Superior temporal gyrus (tissue), 1 donor: ENCODE results near the gene POLR2A.
"Not testable (repeated sequence)": the region's sequence is repeated elsewhere in the genome, so short reads cannot be mapped to it uniquely, and the experiment has no call there.

Experiments used
- DNase-seq: peaks from one replicate; pipeline ENCODE4 v3.0.0-alpha.2; 2016; ENCODE audit errors: extremely low spot score

Gene POLR2A

DNA sequence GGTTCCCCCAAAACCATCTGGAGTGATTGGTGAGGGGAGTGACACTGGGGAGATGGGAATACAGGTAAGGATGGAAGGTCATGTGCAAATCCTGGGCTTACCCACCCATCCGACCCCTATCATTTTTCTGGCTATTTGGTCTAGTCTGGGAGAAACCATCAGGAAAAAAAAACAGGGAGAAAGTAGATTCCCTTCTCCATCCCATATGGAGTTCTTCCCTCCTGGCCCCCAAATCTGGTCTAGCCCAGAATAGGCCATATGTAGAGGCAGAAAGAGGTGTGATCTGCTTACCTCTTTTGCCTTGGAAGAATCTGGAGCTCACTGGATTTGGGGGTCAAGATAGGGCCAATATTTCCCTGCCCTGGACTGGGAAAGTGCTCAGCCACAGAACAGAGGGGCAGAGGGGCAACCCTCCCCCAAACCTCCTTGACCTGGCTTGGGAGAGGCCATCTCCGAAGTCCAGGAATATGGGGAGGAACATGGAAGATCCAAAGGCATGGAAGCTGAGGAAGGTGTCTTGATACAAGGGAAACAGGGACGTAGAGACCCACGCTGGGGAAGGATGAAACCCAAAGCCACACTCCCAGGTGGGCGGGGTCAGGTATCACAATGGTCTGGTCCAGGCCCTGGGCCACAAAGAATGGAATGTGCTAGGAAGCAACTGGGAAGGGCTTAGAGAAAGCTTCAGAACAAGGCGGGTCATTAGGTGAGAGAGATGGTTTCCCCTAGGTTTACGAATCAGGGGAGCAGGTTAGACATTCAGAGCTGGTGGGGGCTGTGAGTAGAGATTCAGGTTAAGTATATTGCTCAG lies 23.1 kb upstream of the POLR2A start:
- DNase-seq, result no peak

GRCh38 chr17:7462474-7463371 lies 21.4 kb upstream of the POLR2A start:
- DNase-seq, result no peak

DNA sequence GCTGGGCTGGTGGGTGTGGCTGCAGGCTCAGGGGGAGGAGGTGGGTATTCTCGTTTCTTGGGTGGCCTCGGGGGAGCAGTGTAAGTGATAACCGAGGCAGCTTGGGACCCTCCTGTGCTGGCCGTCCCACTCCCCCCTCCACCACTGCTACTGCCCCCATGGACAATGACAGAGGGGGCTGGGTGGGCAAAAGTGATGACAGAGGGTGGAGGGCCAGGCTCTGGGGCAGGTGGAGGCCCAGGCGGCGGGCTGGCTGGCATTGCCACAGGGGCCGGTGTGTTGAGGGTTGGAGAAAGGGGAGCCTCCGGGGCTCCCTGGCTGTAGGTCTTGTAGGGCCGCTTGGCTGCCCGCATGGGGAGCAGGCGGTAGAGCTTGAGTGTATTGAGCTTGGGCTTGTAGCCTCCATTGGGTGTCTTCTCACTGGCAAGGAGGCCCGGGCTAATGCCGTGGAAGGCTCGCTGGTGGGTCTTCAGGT lies 20.8 kb upstream of the POLR2A start:
- no peak for DNase-seq

DNA sequence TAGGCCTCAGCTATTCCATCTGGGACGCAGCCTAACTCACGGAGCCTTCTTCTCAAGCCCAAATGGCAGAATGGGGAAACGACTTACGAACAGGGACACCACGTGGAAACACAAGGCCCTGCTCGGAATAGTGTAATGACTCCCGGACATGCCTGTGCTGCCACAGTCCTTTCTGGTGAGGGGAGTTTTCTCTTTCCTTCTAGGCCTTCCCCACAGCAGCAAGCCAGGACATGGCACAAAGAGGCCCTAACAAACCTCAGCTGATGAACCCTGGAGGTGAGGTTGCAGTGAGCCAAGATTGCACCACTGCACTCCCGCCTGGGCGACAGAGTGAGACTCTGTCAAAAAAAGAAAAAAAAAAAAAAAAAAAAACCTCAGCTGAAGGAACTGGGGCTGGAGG lies 20.1 kb upstream of the POLR2A start:
- no peak for DNase-seq

DNA sequence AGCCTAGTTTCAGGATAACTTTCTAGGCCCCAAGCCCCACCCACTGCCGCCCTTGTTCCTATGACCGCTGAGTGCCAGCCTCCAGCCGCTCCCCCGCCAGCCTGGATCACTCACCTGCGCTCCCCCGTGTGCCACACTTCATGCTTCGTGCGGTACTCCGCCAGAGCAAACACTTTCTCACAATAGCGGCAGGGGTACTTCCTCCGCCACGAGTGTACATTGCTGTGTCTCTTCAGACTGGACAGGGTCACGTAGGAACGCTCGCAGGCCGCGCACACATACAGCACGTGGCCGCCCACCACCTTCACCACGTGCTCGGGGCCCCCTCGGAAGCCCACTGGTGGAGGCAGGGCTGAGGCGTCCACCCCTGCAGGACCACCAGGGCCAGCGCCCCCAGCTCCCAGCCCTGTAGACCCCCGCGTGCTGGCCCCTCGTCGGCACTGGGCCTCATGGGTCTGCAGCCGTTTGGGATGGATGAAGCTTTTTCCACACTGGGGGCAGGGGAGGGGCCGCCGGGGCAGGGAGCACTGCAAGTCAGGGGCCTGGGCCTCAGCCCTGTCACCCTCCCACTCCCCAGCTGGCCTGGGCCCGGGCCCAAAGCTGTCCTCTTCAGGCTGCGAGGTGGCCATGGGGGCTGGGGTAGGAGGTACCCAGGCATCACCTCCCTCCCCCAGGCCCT lies 18.4 kb upstream of the POLR2A start:
- no peak for DNase-seq

GRCh38 chr17:7466318-7466638 lies 17.9 kb upstream of the POLR2A start:
- no peak for DNase-seq

DNA sequence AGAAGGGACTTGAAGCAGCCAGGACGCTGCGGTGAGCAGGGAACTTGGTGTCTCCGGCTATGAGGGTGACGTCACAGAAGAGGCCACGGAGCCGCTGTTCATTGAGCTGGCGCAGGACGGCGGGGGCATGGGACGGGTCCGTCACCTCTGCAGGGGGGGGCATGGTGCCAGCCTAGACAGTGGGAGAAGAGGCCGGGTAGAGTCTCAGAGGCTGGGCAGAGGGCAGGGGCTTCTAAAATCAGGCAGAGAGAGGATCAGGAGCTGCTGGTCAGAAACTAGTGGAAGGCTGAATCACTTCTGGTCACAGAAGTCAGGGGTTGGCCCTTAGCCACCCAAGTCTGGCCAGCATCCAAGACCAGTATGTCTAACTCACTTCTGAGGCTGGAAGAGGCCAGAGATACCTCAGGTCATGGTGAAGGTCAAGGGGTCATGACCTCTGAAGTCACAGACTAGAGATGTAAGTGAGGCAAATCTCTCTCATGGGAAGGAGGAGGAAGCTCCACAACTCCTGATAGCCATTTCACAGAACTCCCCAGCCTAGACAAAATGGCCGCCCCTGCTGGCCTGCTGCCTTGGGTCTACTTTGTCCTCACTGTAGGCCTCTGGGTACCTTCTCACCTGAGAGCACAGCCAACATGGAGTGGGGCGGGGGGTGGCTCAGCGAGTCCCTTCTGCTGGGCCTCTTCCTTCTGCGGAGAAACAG lies 17.4 kb upstream of the POLR2A start:
- no peak for DNase-seq

DNA sequence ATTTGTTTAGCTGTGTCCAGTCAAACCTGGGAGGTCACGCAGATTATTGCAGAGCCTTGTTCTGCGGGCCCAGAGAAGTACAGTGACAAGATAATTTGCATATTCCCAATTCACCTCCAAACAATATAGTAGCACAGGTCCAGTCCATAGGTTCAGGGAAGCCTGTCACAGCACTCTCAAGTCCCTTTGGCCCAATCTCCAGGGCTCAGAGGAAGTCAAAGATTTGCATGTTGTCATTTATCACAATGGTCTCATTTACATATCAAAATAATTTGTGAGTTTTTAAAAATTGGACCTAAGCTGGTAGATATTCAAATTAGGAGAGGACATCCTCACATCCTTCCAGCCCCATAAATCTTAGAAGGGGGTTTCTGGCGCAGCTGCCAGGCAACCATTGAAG lies 16.7 kb upstream of the POLR2A start:
- no peak for DNase-seq

- DNase-seq, result no peak
These were observed 15.9 kb upstream of the POLR2A start for GRCh38 chr17:7468290-7468689.

DNA sequence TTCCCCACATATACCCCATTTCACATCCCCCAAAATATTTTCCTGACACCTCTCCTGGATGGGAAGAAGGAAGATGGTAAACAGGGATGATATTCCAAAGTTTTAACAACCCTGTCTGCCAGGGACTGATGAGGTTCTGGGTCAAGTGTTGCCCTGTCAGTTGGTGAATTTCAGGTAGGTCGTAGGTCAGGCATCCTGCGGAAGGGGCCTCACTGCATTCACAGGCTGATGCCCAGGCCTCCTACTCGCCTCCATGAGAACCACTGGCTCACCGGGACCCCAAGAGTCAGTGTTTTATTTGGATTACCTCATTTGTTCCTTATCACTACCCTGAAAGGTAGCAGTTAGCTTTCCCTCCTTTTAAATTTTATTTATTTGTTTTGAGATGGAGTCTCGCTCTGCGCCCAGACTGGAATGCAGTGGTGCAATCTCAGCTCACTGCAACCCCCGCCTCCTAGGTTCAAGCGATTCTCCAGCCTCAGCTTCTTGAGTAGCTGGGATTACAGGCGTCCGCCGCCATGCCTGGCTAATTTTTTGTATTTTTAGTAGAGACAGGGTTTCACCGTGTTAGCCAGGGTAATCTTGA lies 15.3 kb upstream of the POLR2A start:
- DNase-seq, result no peak

DNA sequence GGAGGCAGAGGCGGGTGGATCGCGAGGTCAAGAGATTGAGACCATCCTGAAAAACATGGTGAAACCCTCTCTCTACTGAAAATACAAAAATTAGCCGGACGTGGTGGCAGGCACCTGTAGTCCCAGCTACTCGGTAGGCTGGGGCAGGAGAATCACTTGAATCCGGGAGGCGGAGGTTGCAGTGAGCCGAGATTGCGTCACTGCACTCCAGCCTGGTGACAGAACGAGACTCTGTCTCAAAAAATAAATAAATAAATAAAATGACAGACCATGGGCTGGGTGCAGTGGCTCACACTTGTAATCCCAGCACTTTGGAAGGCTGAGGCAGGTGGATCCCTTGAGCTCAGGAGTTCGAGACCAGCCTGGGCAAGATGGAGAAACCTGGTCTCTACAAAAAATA lies 14.3 kb upstream of the POLR2A start:
- not testable (repeated sequence) for DNase-seq

DNA sequence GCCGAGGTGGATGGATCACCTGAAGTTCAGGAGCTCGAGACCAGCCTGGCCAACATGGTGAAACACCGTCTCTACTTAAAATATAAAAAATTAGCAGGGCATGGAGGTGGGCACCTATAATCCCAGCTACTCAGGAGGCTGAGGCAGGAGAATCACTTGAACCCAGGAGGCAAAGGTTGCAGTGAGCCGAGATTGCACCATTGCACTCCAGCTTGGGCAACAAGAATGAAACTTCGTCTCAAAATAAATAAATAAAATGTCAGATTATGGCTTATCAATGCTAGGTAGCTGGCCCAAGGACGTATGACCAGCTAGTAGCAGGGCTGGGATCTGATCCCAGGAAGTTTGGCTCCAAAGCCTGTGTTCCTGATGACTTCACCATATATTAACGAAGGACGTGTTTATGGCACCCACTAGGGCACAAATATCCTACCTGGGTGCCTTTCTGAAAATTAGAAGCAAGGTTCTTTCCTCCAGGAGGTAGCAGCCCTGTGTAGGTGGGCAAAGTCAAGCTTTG lies 13.7 kb upstream of the POLR2A start:
- DNase-seq, result not testable (repeated sequence)

DNA sequence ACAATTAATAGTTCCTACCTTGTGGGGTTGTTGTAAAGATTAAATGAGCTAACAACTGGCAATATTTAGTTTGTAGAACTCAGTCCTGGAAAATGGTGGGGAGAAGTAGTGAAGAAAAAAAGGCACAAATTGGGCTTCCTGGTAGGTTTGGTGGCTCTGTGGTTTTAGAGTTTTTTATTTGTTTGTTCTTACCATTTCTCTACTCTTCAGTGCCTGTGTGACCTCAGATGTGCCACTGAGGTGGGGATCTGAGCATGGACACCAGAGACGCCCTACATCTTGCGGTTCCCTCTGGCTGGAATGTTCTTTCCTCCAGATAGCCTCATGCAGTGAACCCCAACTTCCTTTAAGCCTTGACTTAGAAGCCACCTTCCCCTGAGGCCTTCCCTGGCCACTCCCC lies 12.4 kb upstream of the POLR2A start:
- no peak for DNase-seq

DNA sequence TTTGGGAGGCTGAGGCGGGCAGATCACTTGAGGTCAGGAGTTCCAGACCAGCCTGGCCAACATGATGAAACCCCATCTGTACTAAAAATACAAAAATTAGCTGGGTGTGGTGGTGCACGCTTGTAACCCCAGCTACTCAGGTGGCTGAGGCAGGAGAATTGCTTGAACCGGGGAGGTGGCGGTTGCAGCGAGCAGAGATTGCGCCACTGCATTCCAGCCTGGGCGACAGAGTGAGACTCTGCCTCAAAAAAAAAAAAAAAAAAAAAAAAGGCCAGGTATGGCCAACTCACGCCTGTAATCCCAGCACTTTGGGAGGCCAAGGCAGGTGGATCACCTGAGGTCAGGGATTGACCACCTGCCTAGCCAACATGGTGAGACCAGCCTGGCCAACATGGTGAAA lies 9.4 kb upstream of the POLR2A start:
- DNase-seq, result not testable (repeated sequence)

GRCh38 chr17:7475764-7476422 lies 8.3 kb upstream of the POLR2A start:
- no peak for DNase-seq

DNA sequence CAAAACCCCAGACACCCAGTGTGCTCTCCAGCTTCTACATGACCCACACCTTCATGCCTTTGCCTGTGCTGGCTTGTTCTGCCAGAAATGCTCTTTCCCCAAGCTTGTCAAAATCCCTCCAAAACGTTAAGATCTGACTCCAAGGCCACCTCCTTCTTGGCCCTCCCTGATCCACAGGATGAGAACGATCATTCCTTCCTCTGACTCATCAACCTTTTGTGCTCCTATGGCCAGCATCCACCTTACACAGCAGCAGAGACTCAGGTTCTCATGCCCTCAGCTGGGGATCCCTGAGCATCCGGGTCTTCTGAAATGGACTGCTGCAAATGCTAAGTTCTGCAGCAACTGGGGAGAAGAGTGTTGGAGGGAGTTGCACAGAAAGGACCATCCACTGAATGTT lies 7.7 kb upstream of the POLR2A start:
- DNase-seq, result no peak

- no peak for DNase-seq
These were observed 7.2 kb upstream of the POLR2A start for GRCh38 chr17:7476951-7477350.

DNA sequence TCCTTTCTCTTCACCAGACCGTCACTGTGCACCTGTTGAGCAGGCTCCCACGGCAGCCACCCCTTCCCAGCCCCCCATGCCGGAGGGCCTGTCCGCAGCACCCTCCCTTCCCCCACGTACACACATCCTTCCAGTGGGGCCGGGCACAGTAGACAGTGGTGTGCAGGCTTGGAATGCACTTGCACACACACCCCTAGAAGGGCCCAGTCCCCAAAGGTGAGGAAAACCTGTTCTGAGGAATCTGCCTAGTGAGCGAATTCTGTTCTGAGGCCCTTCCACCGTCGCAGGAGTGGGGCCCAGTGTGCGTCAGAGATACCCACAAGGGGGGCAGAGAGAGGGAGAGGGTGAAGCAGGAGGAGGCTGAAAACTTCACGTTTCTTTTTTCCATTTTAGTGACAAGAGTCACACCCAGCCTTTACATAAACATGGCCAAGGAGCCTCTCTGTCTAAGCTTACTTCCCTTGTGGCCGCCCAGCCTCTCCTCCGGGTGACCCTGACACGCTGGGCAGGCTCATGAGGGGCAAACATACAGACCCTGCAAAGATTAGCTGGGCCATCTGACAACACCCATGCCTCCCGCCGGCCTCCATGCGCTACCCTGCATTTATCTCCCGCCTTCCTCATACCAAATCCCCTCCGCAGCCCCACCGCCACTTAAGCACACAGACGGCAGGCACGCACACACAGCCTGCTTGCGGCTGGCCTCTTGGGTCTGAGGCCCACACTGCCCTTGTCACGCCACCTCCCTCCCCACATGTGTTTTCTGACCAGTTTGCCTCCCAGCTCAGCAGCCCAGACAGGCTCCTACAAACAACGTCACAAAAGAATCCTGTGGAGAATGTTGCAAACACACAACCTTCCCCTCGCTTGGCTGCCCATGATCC lies 6.5 kb upstream of the POLR2A start:
- DNase-seq, result no peak
